Left forelimb (tissue), 1 donor: ENCODE measurements around the gene GJB4.

Experiments used
- DNase-seq: peaks from one replicate; pipeline ENCODE4 v3.0.0-alpha.2; 2018; ENCODE audit warnings: low spot score

The GJB4 gene

GRCh38 chr1:34778381-34778780 lies 18.8 kb downstream of the GJB4 start:
- no peak for DNase-seq

DNA sequence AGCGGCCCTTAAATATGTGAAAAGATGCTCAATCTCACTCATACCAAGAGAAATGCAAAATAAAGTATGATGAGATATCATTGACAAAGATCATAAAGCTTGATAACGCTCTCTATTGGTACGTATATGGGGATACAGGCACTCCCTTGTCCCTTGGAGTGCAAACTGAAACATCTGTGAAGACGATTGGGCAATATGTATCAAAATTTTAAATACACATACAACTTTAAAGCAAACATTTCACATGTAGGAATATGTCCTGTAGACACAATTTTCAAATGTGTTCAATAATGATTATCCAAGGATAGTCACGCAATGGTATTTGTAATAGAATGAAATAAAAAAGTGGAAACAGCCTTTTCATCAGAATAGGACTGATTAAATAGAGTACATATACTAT lies 19.5 kb downstream of the GJB4 start:
- DNase-seq, result no peak

- DNase-seq, result no peak
Observed at GRCh38 chr1:34779526-34779925, 20.0 kb downstream of the GJB4 start.

- DNase-seq, result no peak
Observed at GRCh38 chr1:34779962-34780361, 20.4 kb downstream of the GJB4 start.

DNA sequence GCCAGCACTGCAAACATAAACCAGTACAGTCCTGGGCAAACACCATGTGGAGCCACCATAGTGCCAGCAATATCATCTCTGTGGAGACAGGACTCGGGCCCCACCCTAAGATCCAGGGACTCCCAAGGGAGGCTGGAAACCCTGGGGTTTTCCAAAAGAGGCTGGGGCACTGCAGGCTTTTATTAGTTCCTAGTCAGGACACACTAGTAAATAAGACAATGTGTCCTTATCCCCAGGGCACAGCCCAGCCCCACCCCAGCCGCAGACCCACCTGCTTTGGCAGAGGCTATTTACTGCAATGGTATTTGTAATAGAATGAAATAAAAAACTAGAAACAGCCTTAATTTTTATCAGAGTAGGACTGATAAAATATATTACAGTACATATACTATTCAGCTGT lies 21.0 kb downstream of the GJB4 start:
- no peak for DNase-seq

DNA sequence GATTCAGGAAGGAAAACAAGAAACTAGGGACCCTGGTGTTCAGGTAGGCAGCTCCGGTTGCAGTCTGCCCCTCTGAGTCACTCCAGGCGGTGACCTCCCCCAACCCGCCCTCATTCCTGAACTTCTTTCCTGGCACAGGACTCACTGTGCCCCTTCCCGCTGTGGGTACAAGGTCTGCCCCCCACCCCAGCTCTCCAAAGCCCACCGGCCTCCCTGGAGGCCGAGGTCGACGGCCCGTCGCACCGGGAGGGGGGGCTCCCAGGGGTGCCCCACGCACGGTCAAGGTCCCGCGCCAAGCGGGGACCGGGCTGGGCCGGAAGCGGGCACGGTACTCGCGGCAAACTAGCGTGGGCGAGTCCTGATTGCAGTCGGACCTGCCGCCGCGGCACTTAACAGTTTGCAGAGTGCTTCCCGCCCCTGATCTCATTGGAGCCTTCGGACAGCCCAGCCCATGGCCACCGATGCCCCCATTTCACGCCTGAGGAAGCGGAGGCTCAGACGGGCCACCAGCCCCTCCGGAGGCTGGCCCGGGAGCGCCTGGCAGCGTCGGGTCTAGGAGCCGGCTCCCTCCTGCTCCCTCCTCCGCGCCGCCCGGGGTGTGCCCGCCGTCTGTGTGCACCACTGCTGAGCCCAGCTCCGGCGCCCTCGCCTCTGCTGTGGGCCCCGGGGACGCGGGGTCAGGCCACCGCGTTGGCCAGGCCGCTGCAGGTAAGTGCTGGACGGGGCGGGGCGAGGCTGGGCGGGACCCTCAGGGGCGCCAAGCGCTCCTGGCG lies 21.7 kb downstream of the GJB4 start, which contains the start of gene GJB3:
Gene GJB3, plus strand, starts transcription at position 144 of the 773 bp plus-strand sequence. CDS start 3,549 bp downstream, outside the sequence.
- no peak for DNase-seq

DNA sequence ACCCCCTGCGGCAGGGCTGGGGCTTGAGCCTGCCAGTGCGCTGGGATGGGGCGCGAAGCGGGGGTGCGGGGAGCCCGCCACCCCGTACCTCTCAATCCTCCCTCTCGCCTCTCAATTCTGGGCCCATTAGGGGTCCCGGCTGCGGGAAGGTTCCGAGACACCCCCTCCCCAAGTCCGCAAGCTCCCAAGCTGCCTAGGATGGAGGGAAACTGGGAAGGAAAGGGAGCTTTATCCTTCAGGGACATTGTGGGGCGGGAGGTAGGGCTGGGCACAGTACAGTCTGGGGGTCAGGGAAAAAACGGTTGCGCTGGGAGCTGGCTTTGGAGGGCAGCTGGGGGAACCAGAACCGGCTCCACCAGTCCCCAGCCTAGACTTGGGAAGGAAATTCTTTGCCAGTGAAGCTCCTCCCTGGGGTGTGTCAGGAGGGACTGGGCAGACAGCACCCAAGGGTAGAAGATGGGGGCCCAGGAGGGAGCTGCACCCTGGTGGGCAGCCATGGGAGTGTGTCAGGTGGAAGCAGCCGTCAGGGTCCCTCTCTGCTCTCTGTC lies 22.4 kb downstream of the GJB4 start:
- no peak for DNase-seq

DNA sequence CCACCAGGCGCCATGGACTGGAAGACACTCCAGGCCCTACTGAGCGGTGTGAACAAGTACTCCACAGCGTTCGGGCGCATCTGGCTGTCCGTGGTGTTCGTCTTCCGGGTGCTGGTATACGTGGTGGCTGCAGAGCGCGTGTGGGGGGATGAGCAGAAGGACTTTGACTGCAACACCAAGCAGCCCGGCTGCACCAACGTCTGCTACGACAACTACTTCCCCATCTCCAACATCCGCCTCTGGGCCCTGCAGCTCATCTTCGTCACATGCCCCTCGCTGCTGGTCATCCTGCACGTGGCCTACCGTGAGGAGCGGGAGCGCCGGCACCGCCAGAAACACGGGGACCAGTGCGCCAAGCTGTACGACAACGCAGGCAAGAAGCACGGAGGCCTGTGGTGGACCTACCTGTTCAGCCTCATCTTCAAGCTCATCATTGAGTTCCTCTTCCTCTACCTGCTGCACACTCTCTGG lies 25.2 kb downstream of the GJB4 start:
- DNase-seq, result no peak

GRCh38 chr1:34785231-34785874 lies 25.8 kb downstream of the GJB4 start:
- no peak for DNase-seq

GRCh38 chr1:34785875-34786470 lies 26.4 kb downstream of the GJB4 start:
- DNase-seq, result no peak

- no peak for DNase-seq
Observed at GRCh38 chr1:34786521-34787325, 27.2 kb downstream of the GJB4 start.

DNA sequence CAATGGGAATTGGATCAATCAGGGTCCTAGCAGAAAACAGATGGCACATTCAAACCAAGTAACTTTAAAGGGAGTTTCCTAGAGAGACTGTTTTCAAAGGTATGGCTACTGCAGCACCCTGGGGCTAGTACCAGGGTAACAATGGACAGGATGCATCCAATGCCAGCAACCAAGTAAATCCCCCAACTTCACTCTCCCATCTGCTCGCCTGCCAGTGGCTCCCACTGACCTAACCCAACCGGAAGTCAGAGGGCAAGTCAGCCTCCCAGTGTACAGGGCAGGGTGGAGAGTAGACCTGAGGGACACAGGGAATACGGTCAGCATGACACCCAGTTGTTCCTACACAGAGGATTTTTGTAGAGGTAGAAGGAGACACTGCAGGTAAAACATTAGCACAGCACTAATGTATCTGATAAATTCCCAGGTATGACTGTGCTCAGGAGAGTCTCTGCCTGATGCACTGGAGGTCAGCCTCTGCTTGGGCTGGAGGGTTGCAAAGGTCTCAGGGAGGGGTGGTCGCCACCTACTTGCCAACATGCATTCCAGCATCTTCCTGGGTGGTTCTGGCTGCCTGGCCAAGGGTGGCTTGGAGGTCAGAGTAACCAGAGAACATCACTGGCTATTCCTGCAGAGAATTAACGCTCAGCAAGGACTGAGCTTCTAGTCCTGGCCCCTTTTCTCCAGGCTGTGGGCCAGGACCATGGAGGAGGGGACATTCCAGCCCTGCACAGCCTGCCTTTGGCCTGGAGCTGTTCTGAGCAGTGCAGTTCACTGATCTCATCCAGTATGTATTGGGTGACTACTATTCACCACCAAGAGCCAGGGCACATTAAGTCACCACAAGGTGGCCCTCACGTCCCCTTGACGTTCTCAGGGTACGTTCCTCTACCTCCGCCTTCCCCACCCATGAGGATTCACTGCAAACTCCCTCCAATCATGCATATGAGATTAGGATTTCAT lies 28.2 kb downstream of the GJB4 start:
- no peak for DNase-seq

DNA sequence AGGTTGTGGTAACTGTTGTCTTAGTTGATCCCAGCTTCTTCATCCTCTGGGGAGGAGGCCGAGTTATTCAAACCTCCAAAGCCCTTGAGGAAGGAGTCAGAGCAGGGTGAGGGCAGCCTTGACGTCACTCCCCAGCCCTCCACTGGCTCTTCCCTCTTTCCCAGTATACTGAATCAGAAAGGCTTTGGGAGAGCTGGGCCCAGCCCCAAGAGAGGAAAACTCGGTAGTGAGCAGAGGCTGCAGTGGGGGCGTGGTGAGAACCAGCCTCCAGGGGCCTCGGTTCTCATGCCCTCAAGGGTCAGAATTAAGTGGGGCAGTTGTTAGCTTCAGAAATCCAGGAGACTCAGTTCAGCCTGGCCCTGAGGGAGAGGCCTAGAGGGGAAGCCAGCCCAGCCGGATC lies 31.4 kb downstream of the GJB4 start:
- no peak for DNase-seq

- DNase-seq, result no peak
Observed at GRCh38 chr1:34792424-34792823, 32.9 kb downstream of the GJB4 start.

DNA sequence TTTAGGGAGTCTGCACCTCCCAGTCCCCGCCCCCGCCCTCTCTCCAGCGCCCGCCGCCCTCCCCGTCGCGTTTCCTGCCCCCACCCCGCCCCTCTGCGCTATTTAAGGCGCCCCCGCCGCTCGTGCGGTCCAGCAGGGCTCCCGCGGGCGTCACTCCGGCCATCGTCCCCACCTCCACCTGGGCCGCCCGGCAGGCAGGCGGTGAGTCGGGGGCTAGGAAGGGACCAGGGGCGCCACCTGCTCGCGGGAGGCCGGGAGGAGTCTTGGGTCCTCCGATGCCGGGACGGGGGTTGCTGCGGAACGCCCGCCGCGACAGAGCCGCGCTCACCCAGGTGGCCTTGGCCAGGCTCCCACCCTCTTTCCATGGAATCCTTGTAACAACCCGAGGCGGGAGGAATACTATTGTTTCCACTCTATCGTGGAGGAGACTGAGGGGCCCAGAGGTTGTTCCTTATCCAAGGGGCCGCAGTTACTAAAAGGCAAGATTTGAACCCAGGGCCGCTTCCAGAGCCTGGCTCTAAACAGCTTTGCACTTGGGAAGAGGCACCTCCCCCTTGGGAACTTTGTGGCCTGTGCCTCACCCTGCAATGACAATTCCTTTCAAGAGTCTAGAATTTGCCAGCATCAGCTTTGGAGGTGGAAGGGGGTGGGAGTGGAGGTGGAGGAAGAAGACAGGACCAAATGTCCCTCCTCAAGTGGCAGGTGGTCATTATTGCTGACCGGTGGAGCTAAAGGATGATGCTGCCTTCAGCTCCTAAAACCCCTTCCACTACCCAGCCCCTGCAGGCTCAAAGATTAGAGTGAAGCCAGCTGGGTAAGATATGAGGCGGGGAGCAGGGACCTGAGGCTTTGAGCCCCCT lies 33.6 kb downstream of the GJB4 start, which contains the start of gene GJA4:
Gene GJA4, plus strand, starts transcription at position 132 of the 860 bp plus-strand sequence. CDS start 1,215 bp downstream, outside the sequence.
- no peak for DNase-seq

GRCh38 chr1:34794001-34794789 lies 34.7 kb downstream of the GJB4 start:
- DNase-seq, result no peak

DNA sequence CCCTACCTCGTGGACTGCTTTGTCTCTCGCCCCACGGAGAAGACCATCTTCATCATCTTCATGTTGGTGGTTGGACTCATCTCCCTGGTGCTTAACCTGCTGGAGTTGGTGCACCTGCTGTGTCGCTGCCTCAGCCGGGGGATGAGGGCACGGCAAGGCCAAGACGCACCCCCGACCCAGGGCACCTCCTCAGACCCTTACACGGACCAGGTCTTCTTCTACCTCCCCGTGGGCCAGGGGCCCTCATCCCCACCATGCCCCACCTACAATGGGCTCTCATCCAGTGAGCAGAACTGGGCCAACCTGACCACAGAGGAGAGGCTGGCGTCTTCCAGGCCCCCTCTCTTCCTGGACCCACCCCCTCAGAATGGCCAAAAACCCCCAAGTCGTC lies 35.2 kb downstream of the GJB4 start:
- DNase-seq, result no peak

GRCh38 chr1:34795916-34796315 lies 36.4 kb downstream of the GJB4 start:
- DNase-seq, result no peak

GRCh38 chr1:34796990-34797389 lies 37.5 kb downstream of the GJB4 start:
- DNase-seq, result no peak
